OCI-LY3 (cell line): Measurements from ENCODE around the gene CEP131.
"Not testable (repeated sequence)": the region's sequence is repeated elsewhere in the genome, so short reads cannot be mapped to it uniquely, and the experiment has no call there.

Source experiments
- CTCF ChIP-seq: fragments of 200-600, 300-600 bp; sonication (generic); IDR thresholded peaks from 2 replicates; pipeline ENCODE4 v1.5.1; 2014; ENCODE audit warnings: antibody characterized with exemption, low read length, low read depth
- EZH2phosphoT487 ChIP-seq: fragments of 200-600 bp; shearing (Covaris generic); IDR thresholded peaks from 2 replicates; pipeline ENCODE4 v1.6.1; 2018; ENCODE audit warnings: antibody characterized with exemption, mixed run types, low read depth

- TF ChIP-seq CTCF, EZH2phosphoT487: not testable (repeated sequence)
These were observed 76.6 kb downstream of the CEP131 start for GRCh38 chr17:81146208-81146607.
